ENCODE results near the gene BHMT. TPM values are rescaled to one million over a fixed set of nuclear protein-coding genes. Genes with fewer than 3 reads are reported as not detected.

The BHMT gene, protein sequence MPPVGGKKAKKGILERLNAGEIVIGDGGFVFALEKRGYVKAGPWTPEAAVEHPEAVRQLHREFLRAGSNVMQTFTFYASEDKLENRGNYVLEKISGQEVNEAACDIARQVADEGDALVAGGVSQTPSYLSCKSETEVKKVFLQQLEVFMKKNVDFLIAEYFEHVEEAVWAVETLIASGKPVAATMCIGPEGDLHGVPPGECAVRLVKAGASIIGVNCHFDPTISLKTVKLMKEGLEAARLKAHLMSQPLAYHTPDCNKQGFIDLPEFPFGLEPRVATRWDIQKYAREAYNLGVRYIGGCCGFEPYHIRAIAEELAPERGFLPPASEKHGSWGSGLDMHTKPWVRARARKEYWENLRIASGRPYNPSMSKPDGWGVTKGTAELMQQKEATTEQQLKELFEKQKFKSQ
- 0.72 and 1.4 TPM in 2 replicates for total RNA-seq (2021)
- long read RNA-seq, transcript BHMT-201 (8 exons, 2,502 nt): major isoform, 9 of 12 reads
- long read RNA-seq, partial matches to known transcripts: 3 of 12 reads
- long read RNA-seq, other reads (novel, unspliced or antisense): 0 of 12 reads

DNA sequence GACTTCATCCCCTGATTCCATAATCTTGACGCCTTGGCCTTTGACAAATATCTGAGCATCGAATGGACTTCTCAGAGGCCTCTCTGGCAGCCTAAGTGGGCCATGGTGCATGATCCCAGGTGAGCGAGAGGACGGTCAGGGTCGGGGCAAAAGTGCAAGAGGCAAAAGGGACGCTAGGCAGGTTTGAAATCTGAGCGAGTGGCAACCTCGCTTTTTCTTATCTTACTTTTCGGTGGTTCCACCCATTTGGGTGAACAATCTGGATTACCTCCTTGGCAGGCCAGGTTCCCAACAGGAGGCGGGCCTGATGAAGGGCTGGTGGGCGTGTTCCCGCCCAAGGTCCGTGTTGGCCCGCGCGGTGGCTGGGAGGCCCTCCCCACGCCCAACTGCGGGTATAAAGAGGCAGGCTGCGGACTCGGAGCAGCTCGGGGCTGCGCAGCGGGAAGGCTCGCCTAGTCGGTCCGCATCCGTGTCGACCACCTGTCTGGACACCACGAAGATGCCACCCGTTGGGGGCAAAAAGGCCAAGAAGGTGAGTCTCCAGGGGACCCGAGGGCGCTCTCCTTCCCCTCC is at the start of gene BHMT:
Gene BHMT, plus strand, starts transcription at position 423 of the 573 bp plus-strand sequence. Its CDS starts 77 bp downstream, at position 500.
- no peak within 1 kb of the TSS for H3K18ac ChIP-seq (ENCODE audit: insufficient read length, low read depth, low read length)
- Mint-ChIP-seq H3K4me1 (peaks cover 7 to 9% of the 10 kb centered on the region in 2 experiments), H3K36me3 (ENCODE audit: insufficient read depth in 1 of 3, low read depth in 3 of 3) (no peaks in the 10 kb centered on the region), H3K27ac (no peak within 1 kb of the TSS), H3K9me3 (no peaks in the 10 kb centered on the region), H3K27me3 (ENCODE audit: low read depth) (peaks cover 54% of the 10 kb centered on the region), H3K4me3 (peak within 1 kb of the TSS; percentile 70 to 88)
- peaks cover 13% of the 10 kb centered on the region; the same call in 1 of the 2 replicates for H3K27me3 ChIP-seq (ENCODE audit: insufficient read depth, low read length)
- peak; percentile 61 for DNase-seq
- peaks cover 11% of the 10 kb centered on the region for H3K23me2 ChIP-seq (ENCODE audit: insufficient read length, low read depth, low read length, poor library complexity, severe bottlenecking)
- TF ChIP-seq, protein P1, sequence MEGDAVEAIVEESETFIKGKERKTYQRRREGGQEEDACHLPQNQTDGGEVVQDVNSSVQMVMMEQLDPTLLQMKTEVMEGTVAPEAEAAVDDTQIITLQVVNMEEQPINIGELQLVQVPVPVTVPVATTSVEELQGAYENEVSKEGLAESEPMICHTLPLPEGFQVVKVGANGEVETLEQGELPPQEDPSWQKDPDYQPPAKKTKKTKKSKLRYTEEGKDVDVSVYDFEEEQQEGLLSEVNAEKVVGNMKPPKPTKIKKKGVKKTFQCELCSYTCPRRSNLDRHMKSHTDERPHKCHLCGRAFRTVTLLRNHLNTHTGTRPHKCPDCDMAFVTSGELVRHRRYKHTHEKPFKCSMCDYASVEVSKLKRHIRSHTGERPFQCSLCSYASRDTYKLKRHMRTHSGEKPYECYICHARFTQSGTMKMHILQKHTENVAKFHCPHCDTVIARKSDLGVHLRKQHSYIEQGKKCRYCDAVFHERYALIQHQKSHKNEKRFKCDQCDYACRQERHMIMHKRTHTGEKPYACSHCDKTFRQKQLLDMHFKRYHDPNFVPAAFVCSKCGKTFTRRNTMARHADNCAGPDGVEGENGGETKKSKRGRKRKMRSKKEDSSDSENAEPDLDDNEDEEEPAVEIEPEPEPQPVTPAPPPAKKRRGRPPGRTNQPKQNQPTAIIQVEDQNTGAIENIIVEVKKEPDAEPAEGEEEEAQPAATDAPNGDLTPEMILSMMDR (conservative IDR thresholded peaks at IDR 0.05): no peak
- H2BK15ac ChIP-seq (ENCODE audit: low read depth, low read length): no peak within 1 kb of the TSS; the same call in 1 of the 2 replicates
- H2BK12ac ChIP-seq (ENCODE audit: insufficient read length, low read depth, low read length): no peak within 1 kb of the TSS
- peak within 1 kb of the TSS; percentile 49 for H3K4me2 ChIP-seq (ENCODE audit: insufficient read depth, insufficient read length, low read length)
- H2BK20ac ChIP-seq (ENCODE audit: low read depth, low read length, poor library complexity, severe bottlenecking): no peak within 1 kb of the TSS
- no peak within 1 kb of the TSS for H2AK5ac ChIP-seq (ENCODE audit: insufficient read length, low read length)
- no peaks in the 10 kb centered on the region; the same call in none of the 2 replicates for H3K4me1 ChIP-seq (ENCODE audit: insufficient read depth, low read length)
- H4K20me1 ChIP-seq (ENCODE audit: control insufficient read depth, insufficient read depth, insufficient read length): no peaks in the 10 kb centered on the region
- H3K27ac ChIP-seq (ENCODE audit: insufficient read length, low read depth, low read length): no peak within 1 kb of the TSS
- H4K5ac ChIP-seq (ENCODE audit: insufficient read length, low read depth, low read length): no peak within 1 kb of the TSS
- no peaks in the 10 kb centered on the region for H3K79me2 ChIP-seq (ENCODE audit: insufficient read depth, low read length)
- no peak within 1 kb of the TSS for H3K23ac ChIP-seq (ENCODE audit: insufficient read length, low read depth, low read length)
- H3T11ph ChIP-seq (ENCODE audit: low read length): no peak within 1 kb of the TSS
- H3K9me3 ChIP-seq (ENCODE audit: control insufficient read depth, low read depth, low read length): no peaks in the 10 kb centered on the region
- H4K91ac ChIP-seq (ENCODE audit: insufficient read length, low read depth, low read length): no peak within 1 kb of the TSS
- no peak within 1 kb of the TSS for H3K56ac ChIP-seq (ENCODE audit: insufficient read length, low read depth, low read length)
- H4K8ac ChIP-seq (replicated peaks; ENCODE audit: insufficient read length, low read depth, low read length): no peak within 1 kb of the TSS
- no peak within 1 kb of the TSS for H3K9ac ChIP-seq (ENCODE audit: extremely low read depth, insufficient read length, low read length)
- WGBS (ENCODE audit: extremely low coverage, insufficient read length, low lambda C conversion rate): no CpG with 5 or more reads among the region's 32 CpGs
- H2BK5ac ChIP-seq (ENCODE audit: insufficient read length, low read length): no peak within 1 kb of the TSS
- H3K14ac ChIP-seq (ENCODE audit: insufficient read depth, low read length): no peak within 1 kb of the TSS
- H3K4ac ChIP-seq (ENCODE audit: low read depth, low read length): no peak within 1 kb of the TSS
- no peak within 1 kb of the TSS for H2BK120ac ChIP-seq (ENCODE audit: low read depth, low read length, poor library complexity, severe bottlenecking)
- H2AFZ ChIP-seq (ENCODE audit: low read length): no peak within 1 kb of the TSS
- no peaks in the 10 kb centered on the region for H3K79me1 ChIP-seq (ENCODE audit: insufficient read depth, low read depth, low read length, poor library complexity, severe bottlenecking)
